GM12874 (cell line): Measurements from ENCODE around the gene SHOC1.

Source experiments
- TF ChIP-seq, protein P1 (sequence below): IDR thresholded peaks from 2 replicates; pipeline ENCODE4 v1.5.1; 2011; ENCODE audit warnings: low read depth, mild to moderate bottlenecking, control low read depth, low read length, moderate library complexity; ENCODE audit not compliant: insufficient read depth

SHOC1 gene

DNA sequence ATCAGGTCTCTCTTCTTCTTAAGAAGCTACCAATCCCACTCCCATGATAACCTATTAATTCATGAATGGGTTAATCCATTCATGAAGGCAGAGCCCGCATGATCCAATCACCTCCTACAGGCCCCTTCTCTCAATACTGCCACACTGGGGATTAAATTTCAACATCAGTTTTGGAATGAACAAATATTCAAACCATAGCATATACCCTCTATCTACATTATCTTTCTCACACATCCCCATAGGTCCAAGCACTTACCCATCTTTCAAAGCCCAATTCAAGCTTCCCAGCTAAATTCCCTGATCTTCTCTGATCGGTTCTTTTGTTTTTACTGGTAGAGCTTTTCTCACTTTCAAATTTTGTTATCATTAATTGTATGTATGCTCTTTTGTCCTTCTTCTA, 10.5 kb upstream of the SHOC1 start:
- TF ChIP-seq, protein P1, sequence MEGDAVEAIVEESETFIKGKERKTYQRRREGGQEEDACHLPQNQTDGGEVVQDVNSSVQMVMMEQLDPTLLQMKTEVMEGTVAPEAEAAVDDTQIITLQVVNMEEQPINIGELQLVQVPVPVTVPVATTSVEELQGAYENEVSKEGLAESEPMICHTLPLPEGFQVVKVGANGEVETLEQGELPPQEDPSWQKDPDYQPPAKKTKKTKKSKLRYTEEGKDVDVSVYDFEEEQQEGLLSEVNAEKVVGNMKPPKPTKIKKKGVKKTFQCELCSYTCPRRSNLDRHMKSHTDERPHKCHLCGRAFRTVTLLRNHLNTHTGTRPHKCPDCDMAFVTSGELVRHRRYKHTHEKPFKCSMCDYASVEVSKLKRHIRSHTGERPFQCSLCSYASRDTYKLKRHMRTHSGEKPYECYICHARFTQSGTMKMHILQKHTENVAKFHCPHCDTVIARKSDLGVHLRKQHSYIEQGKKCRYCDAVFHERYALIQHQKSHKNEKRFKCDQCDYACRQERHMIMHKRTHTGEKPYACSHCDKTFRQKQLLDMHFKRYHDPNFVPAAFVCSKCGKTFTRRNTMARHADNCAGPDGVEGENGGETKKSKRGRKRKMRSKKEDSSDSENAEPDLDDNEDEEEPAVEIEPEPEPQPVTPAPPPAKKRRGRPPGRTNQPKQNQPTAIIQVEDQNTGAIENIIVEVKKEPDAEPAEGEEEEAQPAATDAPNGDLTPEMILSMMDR, result no peak

DNA sequence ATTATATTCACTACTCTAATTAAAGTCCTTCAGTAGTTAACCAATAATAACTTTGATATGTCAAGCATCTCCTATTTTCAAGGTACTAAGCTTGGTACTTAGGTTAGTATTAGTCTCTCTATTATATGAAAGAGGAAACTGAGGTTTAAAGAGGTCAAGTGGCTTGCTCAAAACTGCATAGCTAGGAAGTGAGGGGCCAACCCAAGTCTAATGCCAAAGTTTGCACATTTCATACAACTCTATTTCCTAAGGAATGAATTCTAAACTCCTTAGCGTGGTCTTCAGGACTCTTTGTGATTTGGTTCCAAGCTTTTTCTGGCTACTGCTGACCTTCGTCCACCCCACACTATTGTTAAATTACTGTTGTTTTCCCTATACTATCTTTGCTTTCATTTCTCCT, 9.9 kb upstream of the SHOC1 start:
- TF ChIP-seq, protein P1, result no peak

DNA sequence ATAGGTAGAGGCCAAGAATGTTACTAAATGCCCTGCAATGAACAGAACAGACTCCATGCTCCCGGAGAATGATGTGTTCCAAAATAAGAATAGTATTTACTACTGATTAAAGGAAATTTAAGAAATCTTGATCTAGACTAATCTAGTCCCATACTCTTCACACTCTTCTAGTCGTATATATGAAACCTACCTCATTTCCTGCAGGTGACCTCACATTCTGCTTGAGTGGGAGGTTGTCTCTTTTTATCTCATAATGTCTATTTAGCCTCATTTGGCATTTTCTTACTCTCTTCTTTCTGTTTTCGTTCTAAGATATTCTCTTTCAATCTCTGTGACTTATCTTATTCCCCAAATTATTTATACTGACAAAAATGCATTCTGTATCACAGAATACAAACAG, 9.2 kb upstream of the SHOC1 start:
- TF ChIP-seq, protein P1, result no peak

DNA sequence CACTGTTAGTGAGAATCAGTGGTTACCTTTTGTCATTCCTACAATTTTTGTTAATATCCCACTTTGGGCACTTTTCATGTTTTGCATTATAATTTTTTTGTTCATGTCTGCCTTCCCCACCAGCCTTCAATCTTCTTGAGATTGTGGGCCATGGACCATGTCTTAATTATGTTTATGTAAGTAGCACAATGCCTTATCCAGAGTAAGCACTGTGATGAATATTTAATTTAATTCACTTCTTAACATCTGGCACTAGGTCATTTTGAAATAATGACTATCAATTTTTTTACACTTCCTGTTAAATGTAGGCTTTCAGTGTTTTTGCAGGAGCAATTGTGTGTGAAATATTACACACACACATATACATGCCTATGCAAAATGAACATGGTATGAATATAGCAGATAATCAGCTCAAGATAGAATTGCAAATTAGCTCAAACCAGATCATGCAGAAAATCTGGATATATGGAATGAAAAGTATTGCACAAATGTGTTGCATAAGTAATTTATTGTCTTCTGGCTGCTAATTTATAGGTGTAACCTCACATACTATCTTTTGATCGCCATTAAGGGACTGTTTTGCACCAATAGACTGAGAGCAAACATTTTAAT, 5.3 kb upstream of the SHOC1 start:
- TF ChIP-seq, protein P1, result no peak

DNA sequence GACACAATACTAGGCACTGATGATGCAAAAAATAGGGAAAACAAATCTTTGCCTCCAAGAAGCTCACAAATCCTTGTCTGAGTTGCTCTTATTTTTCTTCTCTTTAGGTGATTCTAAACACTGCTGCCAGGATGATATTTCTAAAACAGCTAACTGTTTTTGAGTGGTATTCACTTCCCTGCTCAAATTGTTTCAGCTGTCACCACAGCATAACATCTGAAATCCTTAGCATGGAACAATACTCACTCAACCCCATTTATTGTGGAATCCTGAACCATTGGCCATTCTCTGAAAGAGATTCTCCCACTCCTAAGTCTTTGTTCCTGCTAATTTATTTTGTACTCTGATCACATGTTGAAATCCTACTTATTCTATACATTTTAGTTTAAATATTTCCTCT, 4.8 kb upstream of the SHOC1 start:
- TF ChIP-seq, protein P1, result no peak

DNA sequence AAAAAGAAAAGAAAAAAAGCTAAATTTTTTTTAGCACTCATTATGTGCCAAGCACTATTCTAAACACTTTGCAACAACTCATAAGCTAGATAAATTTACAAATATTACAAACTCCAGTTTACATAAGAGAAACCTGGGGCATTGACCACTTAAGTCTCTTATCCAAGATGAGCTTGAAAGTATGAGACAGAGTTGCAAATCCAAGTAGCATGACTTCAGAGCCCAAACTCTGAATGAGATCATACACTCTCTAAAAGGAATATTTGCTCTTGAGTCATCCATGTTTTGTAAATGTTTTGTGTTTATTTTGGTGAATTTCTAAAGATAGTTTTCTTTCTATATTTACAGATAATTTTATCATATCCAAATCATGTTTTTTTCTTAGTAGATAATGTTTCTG, 4.0 kb upstream of the SHOC1 start:
- TF ChIP-seq, protein P1, result no peak

DNA sequence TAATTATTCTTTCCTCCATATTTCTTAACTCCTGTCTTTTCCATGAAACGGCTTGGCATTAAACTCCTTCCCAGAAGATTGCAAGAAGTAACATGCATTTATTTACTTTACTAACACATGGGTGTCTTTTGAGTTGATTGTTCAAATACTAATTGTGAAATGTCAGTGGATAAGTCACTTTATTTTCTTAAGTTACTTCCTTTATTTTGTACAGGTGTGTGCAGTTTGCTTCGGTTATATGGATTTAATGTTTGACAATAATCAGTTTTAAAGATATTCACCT, 761 bp upstream of the SHOC1 start:
- TF ChIP-seq, protein P1, result no peak

DNA sequence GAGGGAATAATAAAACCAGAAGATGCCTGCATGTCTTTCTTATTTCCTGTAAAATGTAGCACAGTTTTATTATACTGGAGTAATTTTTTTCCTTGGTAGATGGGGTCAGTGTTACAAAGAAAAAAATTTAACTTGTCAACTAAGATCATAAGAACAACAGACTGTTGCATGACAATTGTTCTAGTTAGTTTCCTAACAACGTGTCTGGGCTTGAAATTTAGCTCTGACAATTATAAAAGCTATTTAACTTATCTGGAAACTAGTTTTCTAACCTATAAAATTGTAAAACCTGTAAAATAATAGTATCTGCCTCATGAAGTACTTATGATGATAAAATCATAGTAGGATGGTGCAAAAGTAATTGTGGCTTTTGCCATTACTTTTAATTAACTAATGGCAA, 4.9 kb downstream of the SHOC1 start:
- TF ChIP-seq, protein P1, result no peak
